ENCODE measurements around the gene ZNF787. TPM values are rescaled to one million over a fixed set of nuclear protein-coding genes. Genes with fewer than 3 reads are reported as not detected.

ZNF787 gene
- total RNA-seq, 2 experiments from 2014 or later, result 25.3 to 25.5 TPM

DNA sequence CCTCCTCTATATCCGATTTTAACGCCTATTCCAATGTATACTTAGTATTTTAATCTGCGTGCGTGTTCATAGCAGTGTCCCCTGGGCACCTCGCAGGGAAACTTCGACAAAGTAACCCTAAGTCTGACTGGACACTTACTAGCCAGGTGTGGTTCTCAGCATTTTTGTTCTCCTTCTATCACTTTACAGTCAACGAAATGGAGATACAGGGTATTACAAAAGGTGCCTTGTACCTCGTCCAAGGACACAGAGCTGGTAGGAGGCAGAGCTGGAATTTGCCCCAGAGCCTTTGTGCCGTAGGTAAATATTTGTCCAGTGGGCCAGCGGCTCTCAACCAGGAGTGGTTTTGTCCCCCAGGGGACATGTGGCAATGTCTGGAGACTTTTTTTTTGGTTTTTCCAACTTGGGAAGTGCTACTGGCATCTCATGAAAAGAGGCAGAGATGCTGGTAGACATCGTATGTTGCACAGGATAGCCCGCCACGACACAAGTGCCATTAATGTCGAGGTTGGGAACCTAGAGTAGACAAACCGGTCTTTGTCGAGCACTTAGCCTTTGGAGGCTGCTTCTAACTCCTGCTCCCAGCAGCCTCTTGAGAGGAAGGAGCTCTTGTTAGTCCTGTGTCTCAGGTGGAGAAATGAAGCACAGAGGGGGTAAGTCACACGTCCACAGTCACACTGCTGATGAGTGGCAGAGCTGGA is 21.1 kb upstream of the ZNF787 start:
- POLR2A ChIA-PET, result interaction anchor here (2.6 kb wide), 1 partner anchor 21 kb away, joined by 11 read pairs; the partner anchor contains the start of gene ZNF787
- DNase-seq, result no peak
- peak overlapping the region; percentile 56 for H3K4me3 Mint-ChIP-seq
- H3K4me1 Mint-ChIP-seq (ENCODE audit: low read depth), result peaks cover 31% of the 10 kb centered on the region
- no peaks in the 10 kb centered on the region for H3K9me3 Mint-ChIP-seq
- intact Hi-C loops (cut with micrococcal nuclease), result loop anchor here (5.0 kb wide), 2 partner anchors 35 to 250 kb away; partner anchors contain the start of gene ZNF582
- CTCF ChIA-PET, result no interaction called here
- H3K36me3 Mint-ChIP-seq, result no peaks in the 10 kb centered on the region
- peak overlapping the region; percentile 26 for H3K27ac Mint-ChIP-seq
- no peaks in the 10 kb centered on the region for H3K27me3 Mint-ChIP-seq

- Mint-ChIP-seq H3K4me1 (ENCODE audit: low read depth) (peaks cover 31% of the 10 kb centered on the region), H3K9me3 (no peaks in the 10 kb centered on the region), H3K4me3 (peak overlapping the region; percentile 92), H3K36me3 (no peaks in the 10 kb centered on the region), H3K27ac (peak overlapping the region; percentile 95), H3K27me3 (no peaks in the 10 kb centered on the region)
- intact Hi-C loops (cut with micrococcal nuclease), result loop anchor here (1.0 to 5.0 kb wide), 3 partner anchors 34 to 251 kb away; partner anchors contain the start of gene ZNF582
- peak; percentile 45 for DNase-seq
- ChIA-PET POLR2A (interaction anchor here (2.6 kb wide), 1 partner anchor 21 kb away, joined by 11 read pairs; the partner anchor contains the start of gene ZNF787), CTCF (no interaction called here)
These were observed 20.4 kb upstream of the ZNF787 start for GRCh38 chr19:56141417-56141993.

GRCh38 chr19:56140583-56141416 is 19.7 kb upstream of the ZNF787 start, which contains the start of gene ZNF444:
Gene ZNF444 (plus strand): TSS chr19:56141287. CDS start chr19:56146912, 5,625 bp downstream.
- Mint-ChIP-seq H3K27me3 (no peaks in the 10 kb centered on the region), H3K4me3 (peak within 1 kb of the TSS; percentile 92), H3K27ac (peak within 1 kb of the TSS; percentile 95), H3K9me3 (no peaks in the 10 kb centered on the region), H3K36me3 (no peaks in the 10 kb centered on the region), H3K4me1 (ENCODE audit: low read depth) (peaks cover 31% of the 10 kb centered on the region)
- POLR2A ChIA-PET, result interaction anchor here (0.6 to 2.6 kb wide), 4 partner anchors 20 to 507 kb away, joined by 3 to 11 read pairs (median 4); partner anchors contain the start of gene ZNF787
- peak; percentile 99 for DNase-seq
- CTCF ChIA-PET, result interaction anchor here (0.6 to 1.3 kb wide), 2 partner anchors 20 to 31 kb away, joined by 3 to 5 read pairs; partner anchors contain the start of gene ZNF787
- intact Hi-C loops (cut with micrococcal nuclease), result loop anchor here (1.0 to 5.0 kb wide), 4 partner anchors 19 to 252 kb away; partner anchors contain the start of genes ZNF582 and ZNF787

GRCh38 chr19:56139847-56140582 is 18.9 kb upstream of the ZNF787 start:
- intact Hi-C loops (cut with micrococcal nuclease), result loop anchor here (1.0 to 5.0 kb wide), 3 partner anchors 19 to 252 kb away; partner anchors contain the start of genes ZNF582 and ZNF787
- Mint-ChIP-seq H3K9me3 (no peaks in the 10 kb centered on the region), H3K4me3 (peak overlapping the region; percentile 92), H3K4me1 (ENCODE audit: low read depth) (peaks cover 31% of the 10 kb centered on the region), H3K36me3 (no peaks in the 10 kb centered on the region), H3K27ac (peak overlapping the region; percentile 95), H3K27me3 (no peaks in the 10 kb centered on the region)
- ChIA-PET POLR2A (interaction anchor here (0.7 to 2.6 kb wide), 3 partner anchors 19 to 506 kb away, joined by 3 to 11 read pairs (median 4); partner anchors contain the start of gene ZNF787), CTCF (interaction anchor here (1.3 kb wide), 1 partner anchor 19 kb away, joined by 3 read pairs; the partner anchor contains the start of gene ZNF787)
- DNase-seq, result peak; percentile 44

GRCh38 chr19:56138069-56138468 is 17.0 kb upstream of the ZNF787 start:
- Mint-ChIP-seq H3K36me3 (no peaks in the 10 kb centered on the region), H3K27me3 (no peaks in the 10 kb centered on the region), H3K4me1 (ENCODE audit: low read depth) (peaks cover 23% of the 10 kb centered on the region), H3K9me3 (no peaks in the 10 kb centered on the region), H3K4me3 (no peak overlapping the region), H3K27ac (no peak overlapping the region)
- no peak for DNase-seq
- intact Hi-C loops (cut with micrococcal nuclease), result no loop called here
- ChIA-PET CTCF (interaction anchor here (1.5 kb wide), 1 partner anchor 62 kb away, joined by 5 read pairs; no protein-coding TSS in a partner anchor), POLR2A (no interaction called here)

- Mint-ChIP-seq H3K4me3 (no peak overlapping the region), H3K27me3 (no peaks in the 10 kb centered on the region), H3K4me1 (ENCODE audit: low read depth) (peaks cover 19% of the 10 kb centered on the region), H3K27ac (no peak overlapping the region), H3K9me3 (no peaks in the 10 kb centered on the region), H3K36me3 (no peaks in the 10 kb centered on the region)
- DNase-seq, result no peak
- POLR2A ChIA-PET, result no interaction called here
- intact Hi-C loops (cut with micrococcal nuclease), result no loop called here
- CTCF ChIA-PET, result interaction anchor here (1.5 kb wide), 1 partner anchor 61 kb away, joined by 5 read pairs; no protein-coding TSS in a partner anchor
These were observed 16.3 kb upstream of the ZNF787 start for GRCh38 chr19:56137405-56137804.

GRCh38 chr19:56136362-56136761 is 15.3 kb upstream of the ZNF787 start:
- POLR2A ChIA-PET, result no interaction called here
- CTCF ChIA-PET, result interaction anchor here (1.1 to 1.5 kb wide), 2 partner anchors 70 to 173 kb away, joined by 3 read pairs; no protein-coding TSS in a partner anchor

DNA sequence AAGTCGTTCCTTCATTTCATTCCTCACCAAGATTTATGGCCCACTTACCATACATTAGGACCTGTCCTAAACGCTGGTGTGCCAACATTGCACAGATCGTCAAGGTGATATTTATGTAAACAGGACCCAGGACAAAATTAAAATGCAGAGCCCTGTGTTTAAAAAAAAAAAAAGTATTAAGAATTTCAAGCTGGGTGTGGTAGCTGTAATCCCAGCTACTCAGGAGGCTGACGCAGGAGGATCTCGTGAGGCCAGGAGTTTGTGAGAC is 13.5 kb upstream of the ZNF787 start:
- POLR2A ChIA-PET, result interaction anchor here (1.1 kb wide), 1 partner anchor 9 kb away, joined by 3 read pairs; no protein-coding TSS in a partner anchor

More at GRCh38 chr19:56136362-56136761, 15.3 kb upstream of the ZNF787 start:
- no peaks in the 10 kb centered on the region for H3K36me3 Mint-ChIP-seq
- H3K9me3 Mint-ChIP-seq, result no peaks in the 10 kb centered on the region
- no peak overlapping the region for H3K4me3 Mint-ChIP-seq
- H3K4me1 Mint-ChIP-seq (ENCODE audit: low read depth), result peaks cover 12% of the 10 kb centered on the region
- intact Hi-C loops (cut with micrococcal nuclease), result no loop called here
- H3K27me3 Mint-ChIP-seq, result no peaks in the 10 kb centered on the region
- no peak for DNase-seq
- peak overlapping the region; percentile 45 for H3K27ac Mint-ChIP-seq

GRCh38 chr19:56133858-56134653 is 13.0 kb upstream of the ZNF787 start:
- Mint-ChIP-seq H3K36me3 (no peaks in the 10 kb centered on the region), H3K4me1 (ENCODE audit: low read depth) (no peaks in the 10 kb centered on the region), H3K27ac (no peak overlapping the region), H3K4me3 (no peak overlapping the region), H3K9me3 (no peaks in the 10 kb centered on the region), H3K27me3 (no peaks in the 10 kb centered on the region)
- DNase-seq, result no peak
- intact Hi-C loops (cut with micrococcal nuclease), result no loop called here
- ChIA-PET POLR2A (interaction anchor here (0.5 to 1.1 kb wide), 2 partner anchors 9 to 155 kb away, joined by 3 read pairs; no protein-coding TSS in a partner anchor), CTCF (interaction anchor here (1.0 to 1.1 kb wide), 2 partner anchors 29 to 58 kb away, joined by 3 read pairs; no protein-coding TSS in a partner anchor)

More for the DNA sequence above, 13.5 kb upstream of the ZNF787 start:
- no peak overlapping the region for H3K27ac Mint-ChIP-seq
- H3K9me3 Mint-ChIP-seq, result no peaks in the 10 kb centered on the region
- intact Hi-C loops (cut with micrococcal nuclease), result no loop called here
- H3K36me3 Mint-ChIP-seq, result no peaks in the 10 kb centered on the region
- CTCF ChIA-PET, result interaction anchor here (0.6 to 1.0 kb wide), 3 partner anchors 29 to 215 kb away, joined by 3 read pairs; no protein-coding TSS in a partner anchor
- H3K27me3 Mint-ChIP-seq, result no peaks in the 10 kb centered on the region
- DNase-seq, result no peak
- no peak overlapping the region for H3K4me3 Mint-ChIP-seq
- H3K4me1 Mint-ChIP-seq (ENCODE audit: low read depth), result peaks cover 1% of the 10 kb centered on the region

- intact Hi-C loops (cut with micrococcal nuclease), result no loop called here
- Mint-ChIP-seq H3K27me3 (no peaks in the 10 kb centered on the region), H3K4me3 (no peak overlapping the region), H3K27ac (no peak overlapping the region), H3K4me1 (ENCODE audit: low read depth) (no peaks in the 10 kb centered on the region), H3K9me3 (no peaks in the 10 kb centered on the region), H3K36me3 (no peaks in the 10 kb centered on the region)
- POLR2A ChIA-PET, result interaction anchor here (0.9 kb wide), 1 partner anchor 10 kb away, joined by 3 read pairs; no protein-coding TSS in a partner anchor
- DNase-seq, result no peak
- CTCF ChIA-PET, result no interaction called here
These were observed 11.3 kb upstream of the ZNF787 start for GRCh38 chr19:56132316-56132822.
